ENCODE data around the gene CDH12.

DNA sequence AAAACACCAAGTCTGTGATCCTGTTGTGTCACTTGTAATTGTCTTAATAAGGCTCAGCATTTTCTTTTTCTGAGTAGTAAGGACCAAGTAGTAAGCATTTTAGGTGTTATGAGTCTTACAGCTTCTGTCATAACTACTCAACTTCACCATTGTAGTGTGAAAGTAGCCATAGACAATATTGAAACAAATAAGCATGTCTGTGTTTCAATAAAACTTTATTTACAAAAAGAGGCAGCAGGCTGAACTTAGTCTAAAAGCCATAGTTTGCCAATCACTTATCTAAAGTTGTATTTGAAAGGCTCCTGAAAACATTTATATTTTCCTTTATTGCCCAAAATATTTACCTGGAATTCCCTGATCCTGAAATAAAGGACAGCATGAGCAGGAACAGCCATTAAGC, 796.1 kb downstream of the CDH12 start:
- TF ChIP-seq, protein P1, sequence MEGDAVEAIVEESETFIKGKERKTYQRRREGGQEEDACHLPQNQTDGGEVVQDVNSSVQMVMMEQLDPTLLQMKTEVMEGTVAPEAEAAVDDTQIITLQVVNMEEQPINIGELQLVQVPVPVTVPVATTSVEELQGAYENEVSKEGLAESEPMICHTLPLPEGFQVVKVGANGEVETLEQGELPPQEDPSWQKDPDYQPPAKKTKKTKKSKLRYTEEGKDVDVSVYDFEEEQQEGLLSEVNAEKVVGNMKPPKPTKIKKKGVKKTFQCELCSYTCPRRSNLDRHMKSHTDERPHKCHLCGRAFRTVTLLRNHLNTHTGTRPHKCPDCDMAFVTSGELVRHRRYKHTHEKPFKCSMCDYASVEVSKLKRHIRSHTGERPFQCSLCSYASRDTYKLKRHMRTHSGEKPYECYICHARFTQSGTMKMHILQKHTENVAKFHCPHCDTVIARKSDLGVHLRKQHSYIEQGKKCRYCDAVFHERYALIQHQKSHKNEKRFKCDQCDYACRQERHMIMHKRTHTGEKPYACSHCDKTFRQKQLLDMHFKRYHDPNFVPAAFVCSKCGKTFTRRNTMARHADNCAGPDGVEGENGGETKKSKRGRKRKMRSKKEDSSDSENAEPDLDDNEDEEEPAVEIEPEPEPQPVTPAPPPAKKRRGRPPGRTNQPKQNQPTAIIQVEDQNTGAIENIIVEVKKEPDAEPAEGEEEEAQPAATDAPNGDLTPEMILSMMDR (IDR thresholded peaks at IDR 0.05), result no peak
- TF ChIP-seq POLR2A (IDR thresholded peaks at IDR 0.05), result no peak

Measured in thyroid gland (tissue), 4 donors.